HG02840 (cell line): ENCODE results near the gene TNC.
A peak's percentile ranks its signal among the peaks of the same experiment; 100 is the strongest.

ENCODE experiments used
- ATAC-seq: cut with Tn5 transposase; IDR thresholded peaks from one replicate; pipeline ENCODE4 v1.9.1; 2021; ENCODE audit warnings: mild to moderate bottlenecking, moderate library complexity, moderate number of reproducible peaks; ENCODE audit not compliant: unreplicated experiment, low FRiP score

The TNC gene

DNA sequence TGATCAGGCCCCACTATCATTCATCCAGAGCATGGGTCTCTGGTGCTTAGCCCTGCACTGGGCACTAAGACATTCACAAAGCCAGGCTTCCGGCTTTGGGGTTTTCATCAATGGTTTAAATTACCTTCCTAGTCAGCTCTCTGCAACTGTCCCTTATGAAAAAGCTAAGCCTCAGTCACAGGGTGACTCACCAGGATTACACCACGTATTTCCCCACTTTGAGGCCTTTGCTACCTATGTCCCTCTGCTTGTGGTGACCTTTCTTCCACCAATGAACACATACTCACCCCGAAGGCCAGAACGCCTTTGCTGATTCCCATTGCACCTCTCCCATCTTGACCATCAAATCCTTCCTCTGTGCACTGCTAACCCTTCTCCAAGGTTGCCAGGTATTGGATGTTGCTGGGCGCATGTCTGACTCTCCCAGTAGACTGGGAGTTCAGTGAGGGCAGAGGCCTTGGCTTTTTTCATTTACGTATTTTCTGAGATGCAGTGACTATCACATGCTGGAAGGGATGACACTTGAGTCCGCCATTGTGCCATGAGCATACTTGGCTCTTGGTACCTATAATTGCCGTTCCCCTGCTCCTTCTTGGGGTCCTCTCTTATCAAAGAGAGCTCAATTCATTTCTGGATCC, 128.9 kb downstream of the TNC start:
- peak; percentile 60 for ATAC-seq

DNA sequence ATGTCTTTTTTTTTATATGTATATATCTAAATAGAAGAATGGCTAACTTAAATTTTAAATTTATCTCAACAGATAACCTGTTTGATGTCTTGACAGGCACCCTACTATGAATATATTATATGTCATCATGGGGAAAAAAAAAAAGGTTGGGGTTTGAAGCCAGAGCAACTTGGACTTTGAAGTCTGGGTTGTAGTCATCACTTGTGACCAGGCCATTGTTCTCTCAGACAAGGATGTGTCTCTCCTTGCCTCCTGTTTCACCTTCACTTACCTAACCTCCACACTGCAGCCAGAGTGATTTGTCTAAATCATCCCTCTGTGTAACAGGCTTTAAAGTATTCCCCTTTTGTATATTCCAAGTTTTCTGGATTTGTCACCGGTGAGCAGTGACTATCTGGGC, 130.8 kb downstream of the TNC start:
- ATAC-seq, result no peak

DNA sequence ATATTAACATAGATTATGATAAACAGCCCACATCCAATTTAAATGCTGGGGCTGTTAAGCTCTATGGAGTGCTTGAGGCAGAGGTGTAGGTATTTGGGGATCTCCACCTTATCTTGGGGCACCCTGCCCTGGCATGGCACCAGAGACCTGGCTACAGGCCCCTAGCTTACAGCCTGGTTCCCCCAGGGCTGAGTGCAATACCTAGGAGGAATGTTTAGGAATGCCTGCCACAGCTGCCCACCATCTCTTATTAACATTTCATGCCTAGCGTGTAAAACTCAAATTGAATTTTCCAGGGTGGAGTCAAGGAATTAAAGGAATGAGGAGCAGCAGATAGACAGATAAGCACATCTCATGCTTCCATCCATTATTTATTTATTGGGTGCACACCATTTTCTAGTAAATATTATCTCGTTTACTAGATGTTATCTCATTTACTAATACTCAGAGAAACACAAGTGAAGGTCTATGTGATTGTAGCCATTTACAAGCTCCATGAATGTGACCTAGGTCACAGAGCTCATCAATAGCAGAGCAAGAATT, 131.9 kb downstream of the TNC start:
- ATAC-seq, result no peak

DNA sequence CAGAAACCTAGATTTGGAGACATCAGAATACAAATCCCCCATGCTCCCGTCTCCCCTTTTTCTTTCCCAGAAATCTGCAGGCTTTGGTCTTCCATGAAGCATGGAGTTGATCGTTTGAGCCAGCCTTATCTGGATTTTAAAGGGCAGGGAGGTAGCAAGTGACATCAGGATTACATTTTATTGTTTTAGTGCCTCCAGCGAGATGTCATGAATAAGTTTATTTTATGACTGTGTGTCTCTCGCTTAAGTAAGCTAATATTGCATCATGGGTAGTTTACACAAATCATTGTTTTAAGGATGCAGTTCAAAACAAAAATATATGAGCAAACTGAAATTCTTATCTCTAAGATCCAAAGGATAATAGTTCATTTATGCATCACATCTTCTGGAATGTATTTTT, 136.9 kb downstream of the TNC start:
- no peak for ATAC-seq

DNA sequence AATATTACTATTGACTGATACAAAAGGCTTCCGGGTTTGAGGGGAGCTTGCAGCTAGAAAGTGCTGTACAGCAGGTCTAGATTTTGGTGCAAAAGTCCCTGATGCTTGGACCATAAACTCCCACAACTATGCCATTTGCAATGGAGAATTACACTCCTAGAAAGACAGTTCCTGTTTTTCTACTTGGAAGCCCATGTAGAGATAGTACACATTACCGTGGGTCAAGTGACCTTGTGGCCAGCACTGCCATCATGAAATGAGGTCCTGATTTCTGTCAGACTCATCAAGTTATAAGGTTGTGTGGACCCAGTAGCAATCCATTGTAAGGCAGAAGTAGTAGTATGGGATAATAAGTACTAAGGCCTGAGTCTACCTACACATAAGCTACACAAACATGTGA, 144.7 kb downstream of the TNC start:
- no peak for ATAC-seq

DNA sequence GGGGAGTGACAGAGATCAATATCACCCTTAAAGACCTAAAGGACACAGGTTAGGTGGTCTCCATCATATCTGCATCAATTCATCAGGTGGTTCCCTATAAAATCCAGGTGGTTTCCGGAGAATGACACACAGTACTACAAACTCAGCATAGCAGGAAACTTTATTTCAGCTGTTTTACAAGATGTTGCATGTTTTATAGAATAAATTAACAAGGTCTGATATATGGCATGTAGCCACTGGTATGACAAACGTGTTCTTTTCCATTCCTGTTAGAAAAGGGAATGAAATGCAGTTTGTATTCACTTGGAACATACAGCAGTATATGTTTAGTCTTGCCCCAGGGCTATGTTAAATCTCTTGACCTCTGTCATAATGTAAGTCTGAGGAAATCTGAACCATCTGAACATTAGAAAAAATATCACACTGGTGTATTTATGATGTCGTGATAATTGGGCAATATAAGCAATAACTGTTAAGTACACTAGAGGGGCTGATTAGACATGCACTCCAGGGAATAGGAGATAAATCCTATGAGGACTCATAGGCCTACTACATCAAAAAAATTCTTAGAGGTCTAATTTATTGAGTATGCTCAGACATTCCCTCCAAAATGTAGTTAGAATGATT, 145.3 kb downstream of the TNC start:
- no peak for ATAC-seq
